Mammary epithelial cell (primary cell): Measurements from ENCODE around the gene LRRC25.

Source experiments
- CTCF ChIP-seq, 2 donors: IDR thresholded peaks in 1 of 2; conservative IDR thresholded peaks in 1 of 2; 2 replicates each; pipeline ENCODE4 v1.5.1; 2011 to 2012; ENCODE audit warnings: inconsistent platforms in 2 of 2, low read length in 2 of 2, mild to moderate bottlenecking in 2 of 2, control low read depth in 1 of 2, low read depth in 1 of 2; ENCODE audit not compliant: insufficient read depth in 1 of 2; ENCODE audit errors: extremely low read depth in 1 of 2
- EZH2 ChIP-seq: IDR thresholded peaks from 2 replicates; pipeline ENCODE4 v1.6.1; 2012; ENCODE audit warnings: low read length, inconsistent platforms, borderline replicate concordance

- TF ChIP-seq CTCF (conservative IDR thresholded peaks at IDR 0.05 in 1 of 2, IDR thresholded peaks at IDR 0.05 in 1 of 2; ENCODE audit: extremely low read depth in 1 of 2, insufficient read depth in 1 of 2, low read depth in 1 of 2, low read length in 2 of 2), result no peak
- TF ChIP-seq EZH2, result no peak
Measured at GRCh38 chr19:18434411-18435175, 37.2 kb upstream of the LRRC25 start.
